HG03175 (cell line): ENCODE data around the gene HEBP1.
"Not testable (repeated sequence)": the region's sequence is repeated elsewhere in the genome, so short reads cannot be mapped to it uniquely, and the experiment has no call there.

Source experiments
- ATAC-seq: cut with Tn5 transposase; IDR thresholded peaks from one replicate; pipeline ENCODE4 v1.9.1; 2021; ENCODE audit warnings: mild to moderate bottlenecking, moderate library complexity; ENCODE audit not compliant: unreplicated experiment

Gene HEBP1, protein sequence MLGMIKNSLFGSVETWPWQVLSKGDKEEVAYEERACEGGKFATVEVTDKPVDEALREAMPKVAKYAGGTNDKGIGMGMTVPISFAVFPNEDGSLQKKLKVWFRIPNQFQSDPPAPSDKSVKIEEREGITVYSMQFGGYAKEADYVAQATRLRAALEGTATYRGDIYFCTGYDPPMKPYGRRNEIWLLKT

DNA sequence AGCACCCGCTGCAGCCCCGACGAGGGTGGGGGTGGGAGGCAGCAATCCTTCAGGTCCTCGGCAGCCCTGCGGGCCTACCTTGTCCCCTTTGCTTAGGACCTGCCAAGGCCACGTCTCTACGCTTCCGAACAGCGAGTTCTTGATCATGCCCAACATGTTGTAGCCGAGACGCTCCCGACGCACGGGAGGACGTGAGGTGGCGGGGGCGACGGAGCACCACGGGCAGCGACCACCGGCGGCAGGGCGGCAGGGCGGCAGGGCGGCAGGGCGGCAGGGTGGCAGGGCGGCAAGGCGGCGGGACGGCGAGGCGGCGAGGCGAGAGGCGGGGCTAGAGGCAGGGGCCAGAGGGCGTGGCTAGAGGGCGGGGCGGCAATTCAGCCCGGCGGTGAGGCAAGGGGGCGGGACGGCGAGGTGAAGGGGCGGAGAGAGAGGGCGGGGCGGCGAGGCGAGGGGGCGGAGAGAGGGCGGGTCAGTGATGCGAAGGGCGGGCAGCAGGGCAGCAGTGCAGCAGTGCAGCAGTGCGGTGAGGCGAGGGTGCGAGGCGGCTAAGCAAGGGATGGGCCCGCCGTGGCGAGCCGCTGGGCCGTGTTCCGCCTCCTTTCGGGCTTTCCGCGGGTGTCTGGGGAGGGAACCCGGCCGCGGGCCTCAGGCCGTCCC is at the start of gene HEBP1:
TSS of gene HEBP1 (minus strand) at position 307 of the 657 bp plus-strand sequence. CDS start at position 156, 151 bp downstream.
- ATAC-seq, result peak; percentile 88

DNA sequence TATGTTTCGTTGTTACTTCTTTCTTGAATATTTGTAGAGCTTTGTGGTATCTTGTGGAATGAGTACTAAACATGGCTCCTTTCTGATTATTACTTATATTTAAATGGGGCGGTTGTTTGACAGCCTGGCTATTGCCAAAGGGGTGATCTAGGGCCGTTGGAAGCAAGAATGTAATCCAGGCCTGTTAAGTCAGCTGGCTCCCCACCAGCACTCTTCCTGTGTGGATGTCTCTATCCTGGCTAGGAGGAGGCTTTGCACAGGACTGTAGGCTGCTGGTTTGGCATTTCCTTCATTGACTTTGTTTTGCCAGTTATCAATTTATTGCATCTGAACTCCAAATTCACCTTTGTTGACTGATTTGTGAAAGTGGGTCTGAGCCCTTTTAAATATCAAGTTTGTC is 49.8 kb upstream of the HEBP1 start:
- no peak for ATAC-seq

DNA sequence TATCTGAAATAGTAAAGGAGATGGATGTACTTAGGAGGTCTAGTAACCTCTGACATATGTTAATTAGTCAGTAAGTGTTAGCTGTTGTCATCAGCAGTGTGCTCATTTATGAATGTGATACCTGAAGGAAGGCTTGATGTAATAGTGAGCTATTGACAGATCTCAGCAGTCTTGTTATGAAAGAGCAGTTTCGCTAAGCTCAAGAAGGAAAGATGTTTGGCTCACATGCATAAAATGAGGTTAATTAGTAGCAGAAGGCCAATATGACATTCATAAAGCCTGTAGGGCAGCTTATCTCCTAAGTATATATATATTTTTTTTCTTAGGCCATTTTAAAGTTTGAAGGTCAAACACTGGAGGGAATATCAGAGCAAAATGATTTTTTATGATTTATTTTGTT is 46.9 kb upstream of the HEBP1 start:
- peak; percentile 59 for ATAC-seq

DNA sequence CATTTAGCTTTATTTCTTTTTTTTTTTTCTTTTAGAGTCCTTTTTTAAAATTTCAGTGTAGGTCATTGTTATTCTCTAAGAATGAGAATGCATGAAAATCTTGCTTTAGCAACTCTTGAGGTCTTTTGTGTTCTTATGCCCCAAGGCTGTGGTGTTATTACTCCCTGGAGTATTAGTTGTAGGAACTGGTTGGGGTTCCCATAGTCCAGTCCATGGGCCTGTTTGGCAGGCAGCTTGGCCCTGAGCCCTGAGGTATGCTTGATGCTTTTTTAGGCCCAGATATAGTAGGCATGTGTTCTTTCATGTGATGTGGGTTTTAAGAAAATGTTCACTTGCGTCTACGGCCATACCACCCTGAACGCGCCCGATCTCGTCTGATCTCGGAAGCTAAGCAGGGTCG is 45.8 kb upstream of the HEBP1 start:
- no peak for ATAC-seq

DNA sequence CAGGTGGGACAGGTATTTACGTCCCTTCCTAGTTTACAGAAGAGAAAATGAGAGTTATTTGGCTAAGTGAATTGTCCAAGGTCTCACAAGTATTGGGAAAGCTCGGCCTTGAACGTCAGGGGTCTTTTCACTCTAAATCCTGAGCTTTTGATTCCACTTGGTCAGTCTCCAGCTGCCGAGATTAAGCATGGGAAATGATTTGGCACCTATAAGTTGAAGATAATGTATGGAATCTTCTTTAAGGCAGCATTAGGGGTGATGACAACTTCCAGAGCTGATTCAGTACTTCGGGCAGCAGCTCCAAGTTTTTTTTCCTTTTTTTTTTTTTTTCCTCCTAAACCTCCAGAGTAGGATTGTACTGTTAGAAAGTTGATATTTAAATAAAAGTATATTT is 44.8 kb upstream of the HEBP1 start:
- no peak for ATAC-seq

DNA sequence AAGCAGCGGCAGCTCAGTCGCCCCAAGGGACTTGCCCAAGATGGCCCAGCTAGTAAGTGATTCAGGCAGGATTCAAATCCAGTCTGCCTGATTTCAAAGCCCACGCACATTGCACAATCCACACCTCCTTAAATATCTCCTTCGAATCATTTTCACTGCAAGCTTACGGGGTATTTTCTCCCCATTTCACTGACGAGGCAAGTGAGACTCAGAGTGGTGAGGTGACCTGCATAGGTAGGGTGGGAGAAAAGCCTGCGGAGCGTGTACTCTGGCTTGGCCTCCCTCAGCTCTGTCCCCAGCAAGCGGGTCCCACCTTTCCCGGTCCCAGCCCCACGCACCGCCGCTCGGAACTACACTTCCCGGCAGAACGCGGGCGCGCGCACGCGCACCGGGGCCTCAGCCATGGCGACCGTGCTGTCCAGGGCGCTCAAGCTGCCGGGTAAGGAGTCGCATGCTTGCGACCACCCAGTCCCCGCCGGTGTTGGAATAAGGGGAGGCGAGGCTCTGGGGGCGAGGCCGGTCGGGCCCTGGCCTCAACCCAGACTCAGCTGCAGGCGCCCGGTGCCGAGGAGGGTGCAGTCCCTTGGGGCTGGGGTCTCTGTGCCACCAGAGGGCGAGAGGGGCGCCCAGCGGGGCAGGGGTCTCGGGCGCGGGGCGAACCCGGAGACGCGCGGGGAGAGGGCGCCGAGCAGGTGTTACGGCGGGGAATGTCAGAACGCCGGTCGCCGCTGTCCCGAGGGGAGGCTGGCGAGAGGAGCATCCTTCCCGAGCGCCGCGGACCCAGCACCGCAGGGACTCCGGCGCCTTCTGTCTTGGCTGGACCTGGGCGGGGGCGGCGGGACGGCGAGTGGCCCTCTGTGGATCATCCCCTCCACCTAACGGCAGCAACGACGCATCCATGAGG is 44.2 kb upstream of the HEBP1 start, which contains the start of gene FAM234B:
TSS of gene FAM234B (plus strand) at position 380 of the 904 bp plus-strand sequence. CDS start at position 403, 23 bp downstream.
- peak; percentile 87 for ATAC-seq

DNA sequence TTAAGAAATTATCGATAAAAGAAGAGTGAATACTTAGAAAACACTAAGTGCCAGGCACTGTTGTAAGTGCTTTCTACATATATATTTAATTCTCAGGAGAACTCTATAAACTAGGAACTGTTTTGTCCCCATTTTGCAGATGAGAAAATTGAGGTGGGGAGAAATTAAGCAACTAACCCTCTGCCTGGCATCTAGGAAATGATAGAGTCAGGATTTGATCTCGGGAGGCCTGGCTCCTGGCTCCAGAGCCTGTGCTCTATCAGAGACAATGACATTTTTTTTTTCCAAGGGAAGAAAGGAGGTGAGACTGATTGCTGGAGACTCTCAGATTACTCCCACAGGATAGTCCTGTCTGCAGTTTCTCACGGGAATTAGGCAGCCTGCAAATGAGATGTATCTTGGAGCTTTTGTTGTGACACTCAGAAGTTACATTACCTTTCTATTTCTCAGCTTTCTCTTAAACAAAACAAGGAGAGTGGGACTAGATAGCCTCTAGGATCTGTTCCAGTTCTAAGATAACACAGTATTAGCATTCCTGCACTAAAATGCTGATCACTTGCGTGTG is 42.7 kb upstream of the HEBP1 start:
- ATAC-seq, result no peak

DNA sequence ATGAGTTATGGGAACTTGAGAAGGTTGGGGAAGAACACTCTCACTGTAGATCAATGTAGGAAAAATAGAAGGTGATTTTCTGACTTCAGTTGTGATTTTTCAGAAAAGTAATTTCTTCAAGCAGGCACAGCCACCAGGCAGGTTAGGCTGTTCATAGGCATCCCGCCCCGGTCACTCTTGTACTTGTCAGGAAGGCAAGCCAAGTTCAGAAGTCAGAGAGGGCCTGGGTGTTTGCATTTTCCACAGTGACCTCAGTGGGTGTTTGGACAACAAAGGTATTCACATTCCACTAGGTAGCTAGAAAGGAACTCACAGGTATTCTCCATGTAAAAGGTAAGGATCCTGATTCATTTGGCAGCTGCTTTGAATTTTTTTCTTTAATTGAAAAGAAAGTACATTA is 41.2 kb upstream of the HEBP1 start:
- ATAC-seq, result no peak

DNA sequence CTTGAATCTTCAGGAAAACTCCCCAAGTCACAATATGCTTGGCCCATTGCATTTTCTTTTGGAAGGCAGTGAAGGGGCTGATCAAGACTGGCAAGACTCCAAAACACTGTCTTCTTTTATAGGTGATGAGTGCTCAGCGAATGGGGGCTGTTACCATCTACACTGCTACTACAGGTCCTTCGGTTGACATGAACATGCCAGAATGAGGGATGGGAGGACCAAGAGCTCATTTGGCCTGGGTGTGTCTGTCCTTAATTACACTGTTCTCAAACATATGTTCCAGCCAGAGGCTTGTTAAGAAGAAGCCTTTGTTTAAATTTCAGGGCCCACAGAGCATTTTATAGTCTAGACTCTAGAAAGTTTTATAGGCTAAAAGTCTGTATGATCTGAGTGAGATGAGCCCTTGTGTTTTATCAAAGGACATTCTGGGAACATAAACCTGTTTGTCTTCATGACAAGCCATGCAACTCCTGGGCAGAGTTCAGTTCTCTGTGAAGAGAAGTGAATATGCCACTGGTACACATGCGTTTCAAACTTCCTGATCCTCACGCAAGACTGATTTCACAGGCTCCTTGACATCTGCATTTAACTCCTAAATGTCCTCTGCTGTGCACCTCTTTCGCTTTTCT is 39.4 kb upstream of the HEBP1 start:
- no peak for ATAC-seq

DNA sequence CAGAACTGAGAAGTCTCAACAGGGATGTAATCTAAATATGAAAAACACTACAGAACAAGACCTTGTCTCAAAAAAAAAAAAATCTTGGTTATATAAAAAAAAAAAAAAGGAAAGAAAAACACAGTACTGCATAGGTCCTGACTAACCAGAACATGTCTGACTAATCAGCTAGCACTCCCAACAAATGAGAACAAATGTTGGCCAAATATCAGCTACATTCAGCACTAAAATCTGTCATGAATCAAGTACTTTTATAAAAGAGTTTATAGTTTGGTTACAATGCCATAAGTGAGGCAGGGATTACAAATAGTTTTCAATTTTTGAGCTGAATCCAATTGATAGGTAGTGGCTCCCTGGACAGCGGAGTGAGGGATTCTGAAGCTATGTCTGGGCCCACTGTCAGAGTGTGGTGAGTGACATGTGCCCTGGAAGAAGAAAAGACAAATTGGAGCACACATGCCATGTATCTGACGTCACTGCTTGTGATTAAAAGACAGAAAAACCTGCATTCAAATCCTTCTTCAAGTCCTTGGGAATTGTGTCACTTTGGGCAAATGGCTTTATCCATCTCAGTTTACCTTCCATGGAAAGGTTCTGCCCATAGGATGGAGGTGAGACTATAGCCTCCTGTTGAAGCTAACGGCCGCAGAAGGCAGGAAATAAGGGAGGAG is 38.6 kb upstream of the HEBP1 start:
- ATAC-seq, result no peak

DNA sequence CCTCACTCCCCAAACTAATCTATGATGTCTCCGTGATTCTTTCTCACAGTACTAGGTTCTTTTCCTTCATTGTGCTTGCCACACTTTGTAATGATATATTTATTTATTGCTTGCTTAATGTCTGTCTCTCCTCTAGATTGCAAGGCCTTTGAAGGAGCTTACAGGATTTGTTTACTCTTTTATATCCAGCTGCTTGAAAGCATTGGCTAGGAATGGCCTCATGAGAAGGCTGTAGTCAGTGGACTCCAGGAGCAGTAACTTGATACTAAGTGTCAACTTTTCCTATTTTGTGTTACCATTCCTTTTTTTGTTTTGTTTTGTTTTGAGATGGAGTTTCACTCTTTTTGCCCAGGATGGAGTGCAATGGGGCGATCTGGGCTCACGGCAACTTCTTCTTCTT is 36.8 kb upstream of the HEBP1 start:
- ATAC-seq, result no peak

DNA sequence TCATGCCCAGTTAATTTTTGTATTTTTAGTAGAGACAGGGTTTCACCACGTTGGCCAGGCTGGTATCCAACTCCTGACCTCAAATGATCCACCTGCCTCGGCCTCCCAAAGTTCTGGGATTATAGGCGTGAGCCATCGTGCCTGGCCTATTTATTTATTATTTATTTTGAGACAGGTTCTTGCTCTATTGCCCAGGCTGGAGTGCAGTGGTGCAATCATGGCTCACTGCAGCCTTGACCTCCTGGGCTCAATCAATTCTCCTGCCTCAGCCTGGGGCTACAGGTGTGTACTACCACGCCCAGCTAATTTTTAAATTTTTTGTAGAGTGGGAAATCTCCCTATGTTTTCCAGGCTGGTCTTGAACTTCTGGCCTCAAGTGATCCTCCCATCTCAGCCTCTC is 35.3 kb upstream of the HEBP1 start:
- not testable (repeated sequence) for ATAC-seq

DNA sequence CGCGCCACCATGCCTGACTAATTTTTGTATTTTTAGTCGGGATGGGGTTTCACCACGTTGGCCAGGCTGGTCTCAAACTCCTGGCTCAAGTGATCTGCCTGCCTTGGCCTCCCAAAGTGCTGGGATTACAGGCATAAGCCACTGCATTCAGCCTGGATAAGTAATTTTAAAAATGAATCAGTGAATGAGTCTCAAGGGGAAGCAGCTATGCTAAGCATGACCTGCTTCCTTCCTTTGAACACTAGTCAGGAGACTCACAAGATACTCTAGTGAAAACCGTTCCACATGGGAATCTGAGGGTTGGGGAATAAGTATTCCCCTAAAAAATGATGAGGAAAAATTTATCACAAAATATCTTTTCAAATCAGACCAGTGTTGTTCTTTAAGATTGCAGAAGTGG is 33.4 kb upstream of the HEBP1 start:
- no peak for ATAC-seq

DNA sequence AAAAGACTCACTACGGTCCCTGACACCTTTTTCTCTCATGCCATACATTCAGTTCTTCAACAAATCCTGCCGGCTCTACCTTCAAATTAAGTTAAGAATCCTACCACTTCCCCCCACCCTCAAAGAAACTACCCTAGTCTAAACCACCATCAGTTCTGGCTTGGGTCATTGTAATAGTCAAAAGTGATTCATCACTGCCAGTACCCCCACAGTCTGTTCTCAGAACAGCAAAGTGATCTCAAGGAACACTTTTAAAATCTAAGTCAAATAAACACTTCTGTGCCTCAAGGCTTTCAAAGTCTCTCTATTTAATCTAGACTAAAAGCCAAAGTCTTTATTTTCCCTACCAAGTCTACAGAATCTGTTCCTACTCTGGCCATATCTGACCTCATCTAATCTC is 32.1 kb upstream of the HEBP1 start:
- no peak for ATAC-seq

DNA sequence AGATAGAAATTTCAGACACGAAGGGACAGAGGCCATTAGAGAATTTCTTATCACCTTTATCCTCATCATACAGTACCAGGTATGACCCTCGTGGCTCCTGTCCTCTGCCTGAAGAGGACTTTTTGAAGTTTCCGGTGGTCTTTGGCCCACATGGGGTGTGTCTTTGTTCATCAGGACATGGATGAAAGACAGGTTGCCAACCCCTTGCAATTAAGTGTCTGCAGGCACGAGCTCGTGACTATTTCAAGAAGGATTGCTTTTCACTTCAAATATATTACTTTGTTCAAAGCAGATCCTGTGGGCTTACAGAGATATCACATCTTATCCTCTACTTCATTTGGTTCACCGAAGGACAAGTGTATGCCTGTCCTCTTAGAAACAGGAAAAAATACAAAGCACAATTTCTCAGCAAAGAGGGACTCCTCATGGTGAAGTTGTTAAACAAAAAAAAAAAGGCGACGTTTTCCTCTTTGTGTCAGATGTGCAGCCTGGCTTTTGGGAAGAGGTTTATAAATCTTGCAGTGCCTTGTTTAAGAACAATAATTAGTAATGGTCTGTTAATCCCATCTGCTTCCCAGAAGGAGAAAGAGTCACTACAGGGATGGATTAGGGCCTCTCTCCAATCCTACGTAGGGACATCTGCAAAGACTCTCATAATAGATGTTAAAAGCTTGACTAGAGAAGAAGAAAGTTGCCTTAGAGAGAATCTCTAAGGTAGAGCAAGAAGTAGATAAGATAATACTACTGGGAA is 30.7 kb upstream of the HEBP1 start:
- ATAC-seq, result no peak

DNA sequence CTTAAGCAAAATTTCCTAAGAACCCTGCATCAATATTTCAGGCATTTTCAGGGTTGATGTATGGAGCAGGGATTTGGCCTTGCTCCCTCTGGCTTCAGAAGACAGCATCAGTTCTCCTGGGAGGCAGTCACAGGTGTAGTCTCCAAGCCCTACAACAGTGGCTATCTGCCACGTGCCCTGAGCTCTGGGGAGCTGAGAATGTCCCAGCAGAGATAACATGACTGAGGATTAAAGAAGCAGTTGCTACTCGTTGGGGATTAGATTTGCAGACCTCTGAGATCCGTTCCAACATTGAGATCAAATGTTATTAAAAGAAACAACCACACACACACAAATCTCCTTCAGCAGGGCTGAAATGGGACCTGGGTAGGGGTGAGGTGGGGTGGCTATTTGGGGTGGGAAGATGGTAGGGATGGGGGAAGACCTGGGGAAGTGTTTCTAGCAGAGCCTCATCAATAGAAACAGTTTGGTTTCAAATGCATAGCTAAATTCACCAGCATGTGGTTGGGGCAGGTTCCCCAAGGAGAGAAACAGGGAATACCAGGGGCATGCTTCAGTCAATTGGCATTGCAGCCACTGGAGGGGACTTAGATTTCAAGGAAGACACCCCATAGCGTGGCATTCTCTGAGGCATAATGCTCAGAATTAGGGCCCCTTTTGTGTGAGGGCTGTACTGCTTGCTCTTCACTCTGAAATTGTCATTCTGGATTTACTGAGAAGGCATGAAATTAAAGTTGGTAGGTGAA is 28.9 kb upstream of the HEBP1 start:
- no peak for ATAC-seq

DNA sequence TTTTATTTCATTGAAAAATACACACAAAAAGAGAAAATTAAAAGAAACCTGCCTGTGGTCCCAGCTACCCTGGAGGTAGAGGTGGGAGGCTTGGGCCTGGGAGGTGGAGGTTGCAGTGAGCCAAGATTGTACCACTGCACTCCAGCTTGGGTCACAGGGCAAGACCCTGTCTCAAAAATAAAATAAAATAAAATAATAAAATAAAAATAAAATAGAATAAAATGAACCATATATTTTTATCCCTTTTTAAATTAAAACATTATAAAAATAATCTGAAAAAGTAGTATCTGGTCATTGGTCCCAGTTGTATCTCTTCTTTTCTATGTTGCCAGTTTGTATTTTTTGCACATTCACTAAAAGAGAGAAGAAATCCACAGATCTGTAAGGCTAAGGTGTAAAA is 27.4 kb upstream of the HEBP1 start:
- no peak for ATAC-seq

DNA sequence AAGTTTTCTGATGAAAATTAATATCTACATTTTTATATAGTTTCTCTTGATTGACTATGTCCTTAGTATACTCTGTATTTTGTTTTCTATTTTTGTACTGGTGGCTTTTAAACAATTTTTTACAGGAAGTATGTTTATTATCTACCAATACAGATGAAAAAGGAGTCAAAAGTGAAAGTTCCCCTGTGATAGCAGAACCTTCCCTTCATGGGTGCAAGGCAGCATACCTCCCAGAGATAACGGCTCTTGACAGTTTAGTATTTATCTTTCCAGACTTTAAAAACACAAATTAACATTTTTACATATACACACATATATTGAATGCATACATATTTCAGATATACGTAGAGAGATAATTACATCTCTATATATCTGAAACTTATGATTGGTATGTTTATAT is 27.0 kb upstream of the HEBP1 start:
- ATAC-seq, result no peak

DNA sequence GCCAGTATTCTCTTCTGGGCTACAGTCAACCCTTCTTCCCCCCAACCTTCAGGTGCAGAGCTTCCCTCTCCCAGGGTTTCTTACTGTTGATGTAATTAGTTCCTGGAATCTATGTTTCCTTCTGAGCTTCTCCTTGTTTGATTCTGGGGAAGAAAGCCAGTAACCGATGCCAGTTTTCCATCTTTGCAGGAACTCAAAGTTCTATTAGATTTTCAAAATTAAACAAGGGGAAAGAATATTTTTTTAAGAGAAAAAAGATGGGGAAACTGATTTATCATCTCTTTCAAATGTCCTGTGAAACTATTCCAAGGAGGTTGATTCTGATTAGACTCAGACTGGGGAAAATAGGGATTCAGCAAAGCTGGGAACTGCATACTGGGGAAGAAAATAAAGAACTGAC is 26.2 kb upstream of the HEBP1 start:
- no peak for ATAC-seq
